HG02763 (cell line): ENCODE results near the gene PKNOX2.

ENCODE experiments used
- ATAC-seq: cut with Tn5 transposase; IDR thresholded peaks from one replicate; pipeline ENCODE4 v1.9.1; 2021; ENCODE audit warnings: mild to moderate bottlenecking, moderate library complexity; ENCODE audit not compliant: unreplicated experiment

PKNOX2 gene

GRCh38 chr11:125164422-125165110, at the start of gene PKNOX2:
PKNOX2 (plus strand) TSS chr11:125164751; CDS start chr11:125351306, 186,555 bp downstream.
- ATAC-seq: no peak

GRCh38 chr11:125117429-125117828, 47.1 kb upstream of the PKNOX2 start:
- ATAC-seq: no peak

DNA sequence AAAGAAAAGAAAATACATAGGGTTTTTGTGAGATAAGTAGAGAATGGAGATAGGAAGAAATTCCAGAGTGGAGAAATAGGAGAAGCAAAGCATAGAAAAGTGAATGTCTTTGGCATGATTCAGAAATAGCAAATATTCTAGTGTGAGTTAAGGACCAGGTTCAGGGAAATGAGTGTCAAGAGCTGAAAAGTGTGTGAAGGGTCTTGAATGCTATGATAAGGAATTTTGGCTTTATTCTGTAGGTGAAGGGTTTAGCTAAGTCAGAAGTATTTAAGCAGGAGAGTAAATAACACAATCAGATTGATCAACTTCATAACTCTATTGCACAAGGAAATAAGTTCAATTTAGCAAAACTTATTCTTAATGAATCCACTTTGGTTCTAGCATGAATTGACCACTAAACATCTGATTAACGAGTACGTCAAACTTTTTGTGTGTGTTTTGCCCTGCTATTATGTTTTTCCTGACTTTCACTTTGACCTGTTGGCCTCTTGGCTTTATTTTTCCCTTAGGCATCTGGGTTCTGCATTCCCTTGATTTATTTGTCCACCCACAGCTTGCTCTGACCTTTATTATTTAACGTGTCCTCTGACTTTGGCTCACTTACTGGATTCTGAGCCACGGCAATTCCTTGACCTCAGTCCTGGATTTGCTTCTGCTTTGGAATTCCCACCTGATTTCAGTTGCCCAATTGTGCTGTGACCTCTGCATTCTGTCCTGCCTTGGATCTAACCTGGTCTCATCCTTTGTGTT, 41.2 kb upstream of the PKNOX2 start:
- ATAC-seq: no peak

GRCh38 chr11:125123947-125124617, 40.5 kb upstream of the PKNOX2 start:
- ATAC-seq: no peak

- no peak for ATAC-seq
These were observed 39.9 kb upstream of the PKNOX2 start for GRCh38 chr11:125124618-125124992.

DNA sequence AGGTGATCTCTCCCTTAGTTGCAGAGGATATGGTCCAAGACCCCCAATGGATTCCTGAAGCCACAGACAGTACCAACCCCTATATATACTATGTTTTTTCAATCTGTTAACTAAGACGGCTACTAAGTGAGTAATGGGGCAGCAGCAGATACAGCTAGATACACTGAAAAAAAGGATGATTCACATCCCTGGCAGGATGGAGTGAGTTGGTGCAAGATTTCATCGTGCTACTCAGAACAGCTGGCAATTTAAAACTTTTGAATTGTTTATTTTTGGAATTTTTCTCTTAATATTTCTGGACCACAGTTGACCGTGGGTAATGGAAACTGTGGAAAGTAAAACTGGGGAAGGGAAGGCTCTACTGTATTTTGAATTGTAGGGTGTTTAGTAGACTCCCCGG, 36.1 kb upstream of the PKNOX2 start:
- ATAC-seq: no peak

DNA sequence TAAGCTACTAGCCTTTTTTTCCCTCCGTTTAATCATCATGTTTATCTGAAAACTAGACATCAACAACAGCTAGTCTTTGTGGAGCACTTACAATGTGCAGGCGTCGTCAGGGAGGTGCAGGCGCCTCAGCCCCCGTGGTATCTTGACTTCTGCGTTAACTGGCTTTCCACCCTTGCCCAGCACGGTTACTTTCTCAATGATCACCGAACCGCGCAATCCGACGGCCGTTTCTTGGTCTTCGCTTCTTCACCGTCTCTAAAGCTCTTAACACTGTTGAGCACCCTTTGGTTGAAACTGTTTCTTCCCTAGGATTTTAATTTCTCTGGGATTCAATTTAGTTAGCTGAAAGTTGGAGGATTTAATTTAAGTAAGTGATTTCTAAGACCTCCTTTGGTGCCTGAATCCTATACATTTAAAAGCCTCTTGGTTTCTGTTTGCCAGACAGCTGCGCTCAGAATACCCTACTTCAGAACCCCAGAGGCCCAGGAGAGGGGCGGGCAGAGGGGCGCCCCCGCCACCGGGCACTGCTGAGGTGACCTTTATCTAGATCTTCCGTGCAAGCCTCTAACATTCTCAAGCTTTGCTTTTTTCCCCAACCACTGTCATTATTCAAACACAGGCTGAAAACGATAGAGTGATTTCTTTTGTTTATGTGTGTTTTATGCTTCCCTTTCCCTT, 35.1 kb upstream of the PKNOX2 start:
- no peak for ATAC-seq

- ATAC-seq: no peak
These were observed 32.5 kb upstream of the PKNOX2 start for GRCh38 chr11:125132071-125132470.

DNA sequence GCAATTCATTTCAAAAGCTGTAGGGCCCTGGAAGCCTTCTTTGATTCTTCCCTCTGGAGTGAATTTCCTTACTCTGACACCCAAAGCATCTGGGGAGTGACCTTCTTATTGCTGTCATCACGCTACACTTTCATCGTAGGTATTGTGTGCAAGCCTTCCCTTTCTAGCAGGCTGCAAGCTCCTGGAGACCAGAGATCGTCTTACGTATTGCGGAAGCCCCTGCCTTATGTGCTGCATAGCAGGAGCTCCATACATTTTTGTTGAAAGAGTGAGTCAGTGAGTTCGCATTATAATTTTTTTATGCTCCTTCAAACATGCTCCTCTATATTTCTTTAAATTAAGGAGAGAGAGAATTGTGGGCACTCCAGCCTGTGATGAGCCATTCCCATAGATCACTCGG, 32.0 kb upstream of the PKNOX2 start:
- ATAC-seq: no peak

DNA sequence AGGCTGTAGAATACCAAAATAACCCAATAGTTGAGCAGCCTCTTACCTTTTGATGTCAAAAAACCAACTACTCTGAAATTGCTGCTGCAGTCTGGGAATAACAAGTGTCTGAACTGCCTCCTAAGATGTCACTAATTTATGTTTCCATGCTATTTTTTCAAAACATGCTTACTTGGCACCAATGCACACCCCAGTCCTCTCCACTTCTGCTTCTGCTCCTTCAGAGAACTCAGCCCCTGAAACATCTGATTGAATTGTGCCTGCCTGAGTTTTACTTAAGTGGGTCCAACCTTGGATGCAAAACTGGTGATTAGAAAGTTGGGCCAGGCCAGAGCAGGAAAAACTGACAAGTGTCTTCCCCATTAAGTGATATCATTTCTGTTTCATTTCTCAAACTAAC, 28.6 kb upstream of the PKNOX2 start:
- no peak for ATAC-seq

- no peak for ATAC-seq
These were observed 25.6 kb upstream of the PKNOX2 start for GRCh38 chr11:125138966-125139365.

- no peak for ATAC-seq
These were observed 24.8 kb upstream of the PKNOX2 start for GRCh38 chr11:125139778-125140177.

GRCh38 chr11:125140233-125140632, 24.3 kb upstream of the PKNOX2 start:
- no peak for ATAC-seq

- ATAC-seq: no peak
These were observed 23.4 kb upstream of the PKNOX2 start for GRCh38 chr11:125141178-125141577.

DNA sequence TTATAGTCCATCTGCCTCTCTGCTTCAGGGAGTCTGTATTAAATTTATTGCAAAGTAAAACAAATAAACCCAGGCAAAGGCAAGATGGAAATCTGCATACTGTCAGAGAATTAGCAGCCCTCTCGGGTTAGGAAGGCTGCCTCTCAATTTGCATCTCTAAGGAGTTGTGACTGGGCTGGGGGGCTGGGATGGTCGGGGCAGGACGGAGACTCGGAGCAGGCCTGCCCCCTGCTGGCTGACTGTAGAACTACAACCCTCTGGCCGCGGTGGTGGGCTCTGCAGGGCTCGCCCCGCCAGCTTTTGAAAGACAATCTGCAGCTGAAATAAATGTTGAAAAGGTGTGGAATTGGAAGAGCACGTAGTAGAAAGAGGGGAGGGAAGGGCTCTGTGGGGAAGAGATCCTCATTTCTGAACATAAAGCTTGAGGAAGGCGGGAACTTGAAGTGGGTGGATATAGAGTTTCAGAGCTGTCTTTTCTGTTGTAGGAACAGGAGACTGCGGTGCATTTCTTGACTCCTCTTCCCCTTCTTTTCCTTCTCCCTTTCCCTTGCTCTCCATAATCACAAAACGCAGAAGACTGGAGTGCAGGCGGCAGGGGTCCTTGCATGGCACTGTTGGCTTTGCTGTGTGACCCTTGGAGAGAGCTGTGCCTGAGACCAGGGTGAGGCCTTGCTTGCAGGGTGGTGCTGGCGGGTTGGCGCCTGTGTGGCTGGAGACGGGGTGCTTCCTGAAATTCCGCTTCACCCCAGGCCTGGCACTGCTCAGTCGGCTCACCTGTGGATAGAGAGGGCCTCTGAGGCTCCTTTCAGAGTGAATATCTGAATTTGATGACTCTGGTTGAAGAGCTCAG, 22.6 kb upstream of the PKNOX2 start:
- ATAC-seq: no peak

GRCh38 chr11:125146232-125146631, 18.3 kb upstream of the PKNOX2 start:
- no peak for ATAC-seq

DNA sequence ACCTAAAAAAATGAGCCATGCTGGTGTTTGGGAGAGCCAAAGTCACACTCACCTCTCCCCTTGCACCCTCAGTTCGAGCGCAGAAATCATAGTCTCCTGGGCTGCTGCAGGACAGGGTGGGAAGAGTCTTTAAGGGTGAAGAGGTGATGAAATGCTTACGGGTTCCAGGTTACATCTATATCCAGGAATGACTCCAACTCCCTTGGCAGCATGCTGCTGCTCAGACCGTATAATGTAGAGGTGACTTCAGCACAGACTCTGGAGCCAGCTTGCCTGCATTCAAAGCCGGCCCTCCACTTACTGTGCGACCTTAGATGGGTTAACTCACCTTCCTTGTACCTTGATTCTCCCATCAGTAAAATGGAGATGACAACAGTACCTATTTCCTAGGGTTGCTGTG, 17.3 kb upstream of the PKNOX2 start:
- no peak for ATAC-seq

GRCh38 chr11:125148011-125148410, 16.5 kb upstream of the PKNOX2 start:
- no peak for ATAC-seq

DNA sequence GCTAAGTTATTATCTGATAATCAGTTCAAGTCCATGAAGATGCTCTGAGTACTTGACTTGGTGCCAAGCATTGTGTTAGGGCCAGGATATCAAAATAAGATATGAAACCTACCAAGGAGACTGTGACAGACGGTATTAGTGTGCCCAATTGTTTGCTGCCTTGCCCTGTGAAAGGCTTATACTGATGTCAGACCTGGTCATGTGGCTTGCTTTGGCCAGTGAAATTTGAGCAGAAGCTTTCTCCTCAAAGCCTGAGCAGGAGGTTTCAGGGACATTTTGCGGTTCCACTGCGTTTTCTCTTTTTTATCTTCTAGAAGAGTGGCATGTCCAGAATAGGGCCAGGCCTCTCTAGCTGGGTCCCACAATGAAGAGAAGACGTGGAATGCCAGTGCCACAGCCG, 15.8 kb upstream of the PKNOX2 start:
- ATAC-seq: no peak

DNA sequence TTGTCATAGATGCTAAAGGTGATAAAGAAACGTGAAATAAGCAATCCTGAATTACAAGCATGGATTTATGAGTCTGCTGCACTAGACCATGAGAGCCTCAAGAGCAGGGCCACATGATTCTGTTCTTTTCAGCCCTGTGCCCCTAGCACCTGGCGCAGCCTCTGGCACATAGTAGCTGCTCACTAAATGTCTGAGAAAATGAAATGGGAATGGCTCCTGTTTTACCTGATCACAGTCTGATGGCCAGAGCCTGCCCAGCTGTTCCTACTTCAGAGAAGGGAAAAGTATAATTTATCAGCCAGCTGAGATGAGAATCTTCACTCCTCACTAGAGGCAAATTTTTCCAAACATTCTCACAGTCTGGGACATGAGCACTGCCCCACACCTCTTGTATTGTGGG, 10.7 kb upstream of the PKNOX2 start:
- ATAC-seq: no peak
